ENCODE data around the gene CD244. TPM values are rescaled to one million over a fixed set of nuclear protein-coding genes. Genes with fewer than 3 reads are reported as not detected.

The CD244 gene
- total RNA-seq, 3 donors from 2014 or later (not counting 1 experiment from before 2014, with no cell fraction given), result 131 to 193 (median 150) TPM

DNA sequence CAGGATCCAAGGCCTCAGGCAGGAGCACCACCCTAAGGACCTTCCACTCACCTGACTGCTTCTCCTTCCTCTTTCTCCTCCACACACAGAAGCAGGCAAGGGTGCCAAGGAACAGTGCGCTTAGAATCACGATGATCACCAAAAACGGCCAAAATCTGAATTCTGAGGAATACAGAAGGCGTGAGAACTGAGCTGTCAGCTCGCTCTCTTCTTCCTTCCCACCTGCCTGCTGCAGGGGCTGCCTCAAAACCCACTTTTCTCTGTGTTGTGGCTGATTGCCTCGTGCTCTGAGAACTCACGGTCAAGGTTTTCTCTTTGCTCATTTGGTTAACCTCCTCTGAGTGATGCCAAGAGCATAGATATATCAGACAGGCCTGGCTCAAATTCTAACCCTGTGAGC lies 23.8 kb downstream of the CD244 start:
- H3K27me3 ChIP-seq (ENCODE audit: control insufficient read depth, insufficient read depth, low read length), result no peaks in the 10 kb centered on the region
- no peak overlapping the region for H3K4me3 ChIP-seq (ENCODE audit: low read length)
- H3K9me3 ChIP-seq (ENCODE audit: control insufficient read depth, insufficient read depth, low read length), result no peaks in the 10 kb centered on the region
- peaks cover 63% of the 10 kb centered on the region for H3K36me3 ChIP-seq (ENCODE audit: control insufficient read depth, insufficient read depth, low read length)
- Mint-ChIP-seq H3K4me1 (peaks cover 85 to 88% of the 10 kb centered on the region in 2 donors), H3K27ac (peak overlapping the region in 1 of 2 donors; percentile 95), H3K9me3 (no peaks in the 10 kb centered on the region), H3K36me3 (peaks cover 13% of the 10 kb centered on the region), H3K27me3 (ENCODE audit: low read depth in 2 of 2) (no peaks in the 10 kb centered on the region), H3K4me3 (peak overlapping the region; percentile 83)
- peaks cover 85% of the 10 kb centered on the region for H3K4me1 ChIP-seq (ENCODE audit: control insufficient read depth, insufficient read depth, low read length)
- intact Hi-C loops (cut with micrococcal nuclease), result loop anchor here (5.0 kb wide), 1 partner anchor 42 kb away; the partner anchor contains the start of gene LY9
- 14% methylated on average over 7 of the region's 7 CpGs for WGBS (ENCODE audit: insufficient coverage)
- no peak for ATAC-seq
- TF ChIP-seq, protein P1, sequence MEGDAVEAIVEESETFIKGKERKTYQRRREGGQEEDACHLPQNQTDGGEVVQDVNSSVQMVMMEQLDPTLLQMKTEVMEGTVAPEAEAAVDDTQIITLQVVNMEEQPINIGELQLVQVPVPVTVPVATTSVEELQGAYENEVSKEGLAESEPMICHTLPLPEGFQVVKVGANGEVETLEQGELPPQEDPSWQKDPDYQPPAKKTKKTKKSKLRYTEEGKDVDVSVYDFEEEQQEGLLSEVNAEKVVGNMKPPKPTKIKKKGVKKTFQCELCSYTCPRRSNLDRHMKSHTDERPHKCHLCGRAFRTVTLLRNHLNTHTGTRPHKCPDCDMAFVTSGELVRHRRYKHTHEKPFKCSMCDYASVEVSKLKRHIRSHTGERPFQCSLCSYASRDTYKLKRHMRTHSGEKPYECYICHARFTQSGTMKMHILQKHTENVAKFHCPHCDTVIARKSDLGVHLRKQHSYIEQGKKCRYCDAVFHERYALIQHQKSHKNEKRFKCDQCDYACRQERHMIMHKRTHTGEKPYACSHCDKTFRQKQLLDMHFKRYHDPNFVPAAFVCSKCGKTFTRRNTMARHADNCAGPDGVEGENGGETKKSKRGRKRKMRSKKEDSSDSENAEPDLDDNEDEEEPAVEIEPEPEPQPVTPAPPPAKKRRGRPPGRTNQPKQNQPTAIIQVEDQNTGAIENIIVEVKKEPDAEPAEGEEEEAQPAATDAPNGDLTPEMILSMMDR (IDR thresholded peaks at IDR 0.05), result no peak
- peak overlapping the region; percentile 70 for H3K27ac ChIP-seq (ENCODE audit: low read length)
- DNase-seq, result peak in 1 of 2 donors; percentile 54

DNA sequence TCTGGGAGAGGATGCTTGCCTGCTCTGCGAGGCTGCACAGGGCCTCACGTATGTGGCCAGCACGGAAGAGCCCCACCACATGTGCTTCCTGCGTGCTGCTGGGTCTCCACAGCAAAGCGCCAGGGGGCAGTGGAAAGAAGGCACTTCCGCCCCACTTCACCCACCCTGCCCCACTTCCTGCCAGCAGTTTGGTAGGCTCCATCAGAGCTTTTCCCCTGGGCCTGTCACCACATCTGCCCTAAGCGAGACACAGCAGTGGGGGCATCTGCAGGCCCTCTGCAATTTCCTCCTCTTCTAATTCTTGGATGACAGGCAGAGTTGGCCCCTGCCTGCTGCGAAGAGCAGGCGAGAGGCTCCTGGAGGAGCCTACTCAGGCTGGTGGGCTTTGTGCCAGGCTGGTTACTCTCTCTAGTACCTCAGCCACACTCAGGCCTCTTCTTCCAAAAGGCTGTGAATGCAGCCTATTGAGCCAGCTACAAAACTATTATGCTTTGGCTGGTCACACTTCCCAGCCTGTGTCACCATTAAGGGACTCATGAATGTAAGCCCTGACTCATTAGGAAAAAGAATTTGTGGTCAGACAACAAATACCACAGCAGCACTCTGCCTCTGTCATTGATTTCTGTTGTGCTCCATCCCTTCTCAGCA lies 25.0 kb downstream of the CD244 start:
- Mint-ChIP-seq H3K9me3 (no peaks in the 10 kb centered on the region), H3K4me3 (peak overlapping the region; percentile 83), H3K27me3 (ENCODE audit: low read depth in 2 of 2) (no peaks in the 10 kb centered on the region), H3K4me1 (peaks cover 85 to 87% of the 10 kb centered on the region in 2 donors), H3K27ac (peak overlapping the region in 1 of 2 donors; percentile 95), H3K36me3 (peaks cover 13% of the 10 kb centered on the region)
- H3K9me3 ChIP-seq (ENCODE audit: control insufficient read depth, insufficient read depth, low read length), result no peaks in the 10 kb centered on the region
- TF ChIP-seq, protein P1 (IDR thresholded peaks at IDR 0.05), result peak; percentile 42
- H3K4me1 ChIP-seq (ENCODE audit: control insufficient read depth, insufficient read depth, low read length), result peaks cover 80% of the 10 kb centered on the region
- no peak overlapping the region for H3K4me3 ChIP-seq (ENCODE audit: low read length)
- H3K36me3 ChIP-seq (ENCODE audit: control insufficient read depth, insufficient read depth, low read length), result peaks cover 75% of the 10 kb centered on the region
- H3K27me3 ChIP-seq (ENCODE audit: control insufficient read depth, insufficient read depth, low read length), result no peaks in the 10 kb centered on the region
- ATAC-seq, result peak; percentile 87 to 97 (median 95)
- H3K27ac ChIP-seq (ENCODE audit: low read length), result peak overlapping the region; percentile 70
- WGBS (ENCODE audit: insufficient coverage), result 1% methylated on average over 9 of the region's 9 CpGs
- intact Hi-C loops (cut with micrococcal nuclease), result loop anchor here (1.0 to 5.0 kb wide), 2 partner anchors 25 to 40 kb away; partner anchors contain the start of genes CD244 and LY9
- peak; percentile 76 to 94 for DNase-seq

DNA sequence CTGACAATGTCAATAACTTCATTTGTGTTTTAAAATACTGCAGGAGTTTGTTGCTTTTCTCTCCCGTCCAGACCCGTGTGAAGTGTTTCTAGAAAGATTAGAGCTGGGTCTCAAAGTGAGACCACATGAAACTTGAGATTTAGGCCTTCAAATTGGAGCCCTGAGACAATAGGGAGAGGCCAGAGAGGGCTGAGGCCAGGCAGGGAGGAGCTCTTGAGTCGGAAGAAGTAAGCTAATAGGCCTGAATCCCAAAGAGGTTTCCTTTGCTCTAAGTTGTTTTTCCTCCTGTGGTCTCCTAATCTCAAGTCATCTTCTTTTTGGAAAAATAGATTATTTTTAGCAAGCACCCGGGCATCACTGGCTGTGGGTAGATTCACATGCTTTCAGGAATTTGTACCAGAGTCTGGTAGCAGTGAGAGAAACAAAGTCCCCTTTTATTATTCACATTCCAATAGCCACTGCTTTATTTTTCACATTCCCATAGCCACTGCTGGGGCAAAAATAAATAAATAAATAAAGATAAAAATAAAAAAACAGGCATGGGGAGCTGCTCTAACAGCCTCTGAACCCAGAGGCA lies 25.6 kb downstream of the CD244 start:
- DNase-seq (peak in 1 of 2 donors; percentile 21), ATAC-seq (no peak)
- peak overlapping the region in 1 of 2 donors; percentile 95 for H3K27ac Mint-ChIP-seq
- H3K27ac ChIP-seq (ENCODE audit: low read length), result peak overlapping the region; percentile 70
- peak overlapping the region; percentile 55 for H3K4me3 Mint-ChIP-seq
- peaks cover 74% of the 10 kb centered on the region for H3K4me1 ChIP-seq (ENCODE audit: control insufficient read depth, insufficient read depth, low read length)
- H3K9me3 Mint-ChIP-seq, result no peaks in the 10 kb centered on the region
- intact Hi-C loops (cut with micrococcal nuclease), result loop anchor here (1.0 to 5.0 kb wide), 2 partner anchors 25 to 40 kb away; partner anchors contain the start of genes CD244 and LY9
- peaks cover 18% of the 10 kb centered on the region for H3K36me3 Mint-ChIP-seq
- peaks cover 80% of the 10 kb centered on the region for H3K36me3 ChIP-seq (ENCODE audit: control insufficient read depth, insufficient read depth, low read length)
- no peaks in the 10 kb centered on the region for H3K9me3 ChIP-seq (ENCODE audit: control insufficient read depth, insufficient read depth, low read length)
- WGBS (ENCODE audit: insufficient coverage), result 44% methylated on average over 3 of the region's 4 CpGs
- H3K27me3 ChIP-seq (ENCODE audit: control insufficient read depth, insufficient read depth, low read length), result no peaks in the 10 kb centered on the region
- peaks cover 80 to 81% of the 10 kb centered on the region in 2 donors for H3K4me1 Mint-ChIP-seq
- TF ChIP-seq, protein P1 (IDR thresholded peaks at IDR 0.05), result no peak
- H3K4me3 ChIP-seq (ENCODE audit: low read length), result no peak overlapping the region
- no peaks in the 10 kb centered on the region for H3K27me3 Mint-ChIP-seq (ENCODE audit: low read depth in 2 of 2)
